Measurements from ENCODE around the gene CELF2.

The CELF2 gene

GRCh38 chr10:11249152-11249807, 231.6 kb downstream of the CELF2 start:
- TF ChIP-seq CTCF (IDR thresholded peaks at IDR 0.05; ENCODE audit: insufficient read depth, low read length, poor library complexity, severe bottlenecking) (no peak), EZH2phosphoT487 (conservative IDR thresholded peaks at IDR 0.05; ENCODE audit: low read length) (no peak)
- H3K9me2 ChIP-seq (replicated peaks; ENCODE audit: insufficient read depth, low read length): no peaks in the 10 kb centered on the region
- no peak overlapping the region for H2AFZ ChIP-seq (ENCODE audit: low read depth, low read length, severe bottlenecking)
- no peaks in the 10 kb centered on the region for H3K9me3 ChIP-seq (ENCODE audit: insufficient read depth, low read length)
- no peaks in the 10 kb centered on the region for H3F3A ChIP-seq (ENCODE audit: insufficient read depth)
- no peak overlapping the region for H3K4me2 ChIP-seq (ENCODE audit: low read depth, low read length, poor library complexity, severe bottlenecking)
- H3K9ac ChIP-seq (ENCODE audit: low read length): no peak overlapping the region
- no peak overlapping the region for H3K27ac ChIP-seq (ENCODE audit: low read depth, low read length)
- no peaks in the 10 kb centered on the region; the same call in 1 of the 2 replicates for H4K20me1 ChIP-seq (ENCODE audit: low read depth, low read length)
- no peaks in the 10 kb centered on the region for H3K36me3 ChIP-seq (ENCODE audit: low read length)
- no peaks in the 10 kb centered on the region for H3K27me3 ChIP-seq (ENCODE audit: low read length)
- H3K4me3 ChIP-seq (ENCODE audit: insufficient read depth, low read length, poor library complexity, severe bottlenecking): no peak overlapping the region
- no peaks in the 10 kb centered on the region for H3K79me2 ChIP-seq (ENCODE audit: insufficient read depth, low read length)

GRCh38 chr10:11249808-11250195, 232.1 kb downstream of the CELF2 start:
- Histone ChIP-seq H3K9me3 (ENCODE audit: insufficient read depth, low read length) (no peaks in the 10 kb centered on the region), H3F3A (ENCODE audit: insufficient read depth) (no peaks in the 10 kb centered on the region), H4K20me1 (ENCODE audit: low read depth, low read length) (no peaks in the 10 kb centered on the region; the same call in 1 of the 2 replicates), H3K79me2 (ENCODE audit: insufficient read depth, low read length) (no peaks in the 10 kb centered on the region), H3K4me2 (ENCODE audit: low read depth, low read length, poor library complexity, severe bottlenecking) (no peak overlapping the region), H3K9ac (ENCODE audit: low read length) (no peak overlapping the region), H2AFZ (ENCODE audit: low read depth, low read length, severe bottlenecking) (no peak overlapping the region), H3K27me3 (ENCODE audit: low read length) (no peaks in the 10 kb centered on the region), H3K4me3 (ENCODE audit: insufficient read depth, low read length, poor library complexity, severe bottlenecking) (no peak overlapping the region), H3K27ac (ENCODE audit: low read depth, low read length) (no peak overlapping the region), H3K36me3 (ENCODE audit: low read length) (no peaks in the 10 kb centered on the region), H3K9me2 (replicated peaks; ENCODE audit: insufficient read depth, low read length) (no peaks in the 10 kb centered on the region)
- TF ChIP-seq CTCF (IDR thresholded peaks at IDR 0.05; ENCODE audit: insufficient read depth, low read length, poor library complexity, severe bottlenecking) (no peak), EZH2phosphoT487 (conservative IDR thresholded peaks at IDR 0.05; ENCODE audit: low read length) (no peak)

- Histone ChIP-seq H3K9ac (ENCODE audit: low read length) (no peak overlapping the region), H3K4me3 (ENCODE audit: insufficient read depth, low read length, poor library complexity, severe bottlenecking) (no peak overlapping the region), H3K9me3 (ENCODE audit: insufficient read depth, low read length) (no peaks in the 10 kb centered on the region), H2AFZ (ENCODE audit: low read depth, low read length, severe bottlenecking) (no peak overlapping the region), H3K36me3 (ENCODE audit: low read length) (no peaks in the 10 kb centered on the region), H3K79me2 (ENCODE audit: insufficient read depth, low read length) (no peaks in the 10 kb centered on the region), H3K27me3 (ENCODE audit: low read length) (no peaks in the 10 kb centered on the region), H3K9me2 (replicated peaks; ENCODE audit: insufficient read depth, low read length) (no peaks in the 10 kb centered on the region), H3F3A (ENCODE audit: insufficient read depth) (no peaks in the 10 kb centered on the region), H3K4me2 (ENCODE audit: low read depth, low read length, poor library complexity, severe bottlenecking) (no peak overlapping the region), H4K20me1 (ENCODE audit: low read depth, low read length) (no peaks in the 10 kb centered on the region), H3K27ac (ENCODE audit: low read depth, low read length) (no peak overlapping the region)
- TF ChIP-seq EZH2phosphoT487 (conservative IDR thresholded peaks at IDR 0.05; ENCODE audit: low read length) (no peak), CTCF (IDR thresholded peaks at IDR 0.05; ENCODE audit: insufficient read depth, low read length, poor library complexity, severe bottlenecking) (no peak)
These were observed 232.6 kb downstream of the CELF2 start for GRCh38 chr10:11250304-11250703.

Measured in SU-DHL-6 (cell line).